A172 (cell line): Measurements from ENCODE around the gene LCE6A. TPM values are rescaled to one million over a fixed set of nuclear protein-coding genes. Genes with fewer than 3 reads are reported as not detected.
A peak's percentile ranks its signal among the peaks of the same experiment; 100 is the strongest.

Source experiments
- DNase-seq: peaks from one replicate; pipeline ENCODE4 v3.0.0-alpha.2; 2015; ENCODE audit warnings: low spot score
- total RNA-seq: library from RNA; depleted of rRNA; stranded (reverse); fragments of >200 nt; shearing (Covaris generic); gene quantifications from 2 replicates; pipeline ENCODE4 v1.2.3, GENCODE V29; 2014; rRNA removed

LCE6A gene
- total RNA-seq, 1 experiment from 2014 or later: not detected

DNA sequence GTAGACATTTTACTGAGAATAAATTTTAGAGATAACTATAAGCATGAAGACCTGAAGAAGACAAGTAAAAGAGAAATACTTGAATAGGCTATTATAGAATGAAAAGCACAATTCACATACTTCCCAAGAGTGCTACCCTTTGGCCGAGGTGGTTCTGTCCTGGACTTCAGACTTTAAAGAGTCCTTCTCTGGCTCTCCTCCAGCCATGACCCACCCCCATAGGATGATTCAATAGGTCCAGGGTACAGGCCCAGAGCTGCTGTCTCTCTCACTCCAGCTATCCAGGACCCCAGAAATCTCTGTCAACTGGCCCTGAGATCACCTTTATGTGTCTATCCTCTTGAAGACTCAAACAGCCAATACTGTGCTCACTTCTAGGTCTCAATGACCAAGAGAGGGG is 34.2 kb downstream of the LCE6A start:
- no peak for DNase-seq

DNA sequence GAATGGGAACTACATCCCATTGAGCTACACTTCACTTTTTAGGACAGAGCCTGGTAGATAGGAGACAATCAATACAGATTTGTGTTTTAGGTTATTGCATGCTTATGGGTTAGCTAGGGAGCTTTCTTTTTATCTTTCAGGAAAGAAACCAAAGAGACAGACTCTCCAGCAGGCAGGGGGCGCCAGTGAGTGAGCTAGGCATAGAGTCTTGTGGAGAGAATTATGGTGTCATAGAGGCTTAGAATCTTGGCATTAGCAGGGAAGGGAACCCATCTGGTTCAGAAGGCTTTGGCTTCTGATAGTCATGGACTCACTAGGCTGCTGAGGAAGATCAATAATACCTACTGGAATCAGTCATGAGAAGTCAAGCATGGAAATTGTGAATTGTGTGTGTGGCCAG is 35.4 kb downstream of the LCE6A start, which contains the start of gene SMCP:
Gene SMCP, plus strand, starts transcription at position 281 of the 400 bp plus-strand sequence. CDS start 6,101 bp downstream, outside the sequence.
- DNase-seq: peak; percentile 13

DNA sequence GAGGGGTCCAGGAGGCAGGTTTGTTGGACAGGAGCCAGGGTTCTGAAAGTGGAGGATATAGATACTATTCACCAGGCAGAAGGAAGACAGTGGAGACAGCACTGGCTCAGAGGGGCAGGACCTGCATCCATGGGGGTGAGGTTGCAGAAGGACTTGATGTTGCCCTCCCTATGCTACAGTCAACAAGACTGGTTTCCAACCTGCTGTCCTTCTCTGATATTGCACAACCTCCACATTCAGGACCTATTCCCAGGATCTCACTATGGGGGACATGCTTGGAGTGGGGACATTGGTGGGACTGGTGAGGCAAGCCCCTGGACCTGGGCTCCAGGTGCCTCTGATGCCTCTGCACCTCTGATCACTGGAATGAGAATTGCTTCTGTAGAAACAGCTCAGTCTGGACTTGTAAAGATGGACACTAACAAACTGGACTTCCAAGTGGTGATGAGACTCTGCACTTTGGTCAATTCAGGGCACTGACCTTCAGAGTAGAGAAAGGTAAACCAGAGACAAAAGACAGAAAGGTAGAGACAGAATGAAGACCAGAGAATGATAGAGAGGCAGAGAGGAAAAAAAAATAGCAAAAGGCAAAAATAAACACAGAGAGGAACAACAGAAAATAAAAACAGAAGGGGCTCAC is 37.0 kb downstream of the LCE6A start:
- DNase-seq: no peak

DNA sequence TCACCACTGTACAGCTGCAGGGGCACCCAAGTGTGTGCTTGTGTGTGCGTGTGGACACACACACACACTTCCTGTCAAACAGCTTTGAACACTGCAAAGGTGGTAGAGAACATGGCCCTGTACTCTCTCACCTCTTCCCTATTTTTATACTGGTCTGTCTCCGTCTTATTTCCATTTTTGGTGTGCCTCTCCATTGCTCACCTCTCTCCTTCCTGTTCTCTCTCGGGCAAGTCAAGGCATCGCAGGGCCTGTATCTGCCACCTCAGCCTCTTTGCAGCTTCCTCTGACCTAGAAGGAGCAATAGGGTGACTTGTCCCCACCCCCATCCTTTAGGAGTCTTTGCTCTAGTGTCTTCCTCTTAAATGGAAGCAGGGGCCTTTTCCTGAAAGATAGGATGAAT is 37.7 kb downstream of the LCE6A start:
- no peak for DNase-seq

DNA sequence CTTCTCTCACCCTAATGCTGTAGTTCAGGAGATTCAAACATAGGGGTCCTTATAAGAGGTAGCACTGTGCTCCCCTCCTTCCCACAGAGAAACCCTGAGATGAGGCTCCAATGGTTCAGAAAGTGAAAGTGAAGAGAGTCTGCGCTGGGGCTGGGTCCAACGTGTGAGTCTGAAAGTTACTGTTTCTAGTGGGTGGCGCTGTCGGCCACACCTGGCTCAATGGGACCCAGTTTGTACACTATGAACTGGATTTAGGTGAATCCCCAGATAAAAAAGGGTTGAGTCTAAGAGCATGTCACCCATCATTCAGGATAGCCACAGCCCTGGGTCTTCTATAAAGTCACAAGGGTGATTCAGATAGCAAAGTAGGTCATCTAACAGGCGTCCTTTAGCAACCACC is 38.3 kb downstream of the LCE6A start:
- DNase-seq: no peak

DNA sequence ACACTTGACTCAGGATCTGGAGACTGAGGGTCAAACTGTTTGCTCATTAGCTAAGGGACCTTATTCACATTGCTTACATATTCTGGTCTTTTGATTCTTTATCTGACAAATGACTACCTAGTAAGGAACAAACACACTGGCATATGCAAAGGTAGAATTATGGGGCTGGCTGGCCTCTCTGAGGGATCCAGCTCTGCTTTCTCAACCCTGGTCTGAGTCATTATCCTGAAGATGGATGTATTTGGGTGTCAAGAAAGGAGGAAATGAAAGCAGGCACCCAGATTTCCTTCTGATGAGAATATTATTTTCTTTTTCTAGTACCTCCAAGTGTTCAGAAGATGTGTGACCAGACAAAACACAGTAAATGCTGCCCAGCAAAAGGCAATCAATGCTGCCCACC is 41.4 kb downstream of the LCE6A start:
- DNase-seq: no peak

DNA sequence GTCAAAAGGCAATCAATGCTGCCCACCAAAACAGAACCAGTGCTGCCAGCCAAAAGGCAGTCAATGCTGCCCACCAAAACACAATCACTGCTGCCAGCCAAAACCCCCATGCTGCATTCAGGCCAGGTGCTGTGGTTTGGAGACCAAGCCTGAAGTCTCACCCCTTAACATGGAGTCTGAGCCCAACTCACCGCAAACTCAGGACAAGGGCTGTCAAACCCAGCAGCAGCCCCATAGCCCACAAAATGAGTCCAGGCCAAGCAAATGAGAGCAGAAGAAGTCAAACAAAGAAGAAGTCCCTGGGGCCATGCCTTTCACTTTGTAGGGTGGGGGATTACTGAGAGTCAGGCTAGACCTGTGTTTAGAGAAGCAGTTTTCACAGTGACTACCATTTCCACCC is 41.9 kb downstream of the LCE6A start:
- DNase-seq: no peak

DNA sequence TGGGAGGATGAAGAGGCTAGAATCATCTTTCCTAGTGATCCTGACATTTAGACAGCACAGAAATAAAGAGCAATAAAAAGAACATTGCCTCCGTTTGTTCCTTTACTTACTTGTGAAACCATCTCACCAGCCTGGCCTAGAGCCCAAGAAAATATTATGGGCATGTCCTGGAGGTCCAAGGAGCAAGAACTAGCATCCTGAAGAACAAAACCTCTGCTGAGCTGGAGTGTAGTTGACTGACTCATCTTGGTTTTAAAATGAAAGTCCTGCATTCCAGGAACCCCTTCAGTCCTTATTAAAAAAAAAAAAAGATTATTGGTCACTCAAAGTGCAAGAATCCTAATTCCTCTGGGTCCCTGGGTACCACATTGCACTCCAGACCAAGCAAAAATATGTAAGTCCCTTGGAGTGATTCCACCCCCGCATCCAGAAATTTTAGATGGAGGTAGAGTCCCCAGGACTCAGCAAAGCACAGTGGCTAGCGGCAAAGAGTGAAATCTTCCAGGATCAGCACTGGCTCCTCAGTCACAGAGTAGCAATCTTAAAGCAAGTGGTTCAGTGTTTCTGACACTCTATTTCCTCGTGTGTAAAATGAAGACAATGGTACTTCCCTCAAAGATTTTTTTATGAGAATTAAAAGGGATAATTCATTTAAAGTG is 42.4 kb downstream of the LCE6A start:
- DNase-seq: peak; percentile 22

DNA sequence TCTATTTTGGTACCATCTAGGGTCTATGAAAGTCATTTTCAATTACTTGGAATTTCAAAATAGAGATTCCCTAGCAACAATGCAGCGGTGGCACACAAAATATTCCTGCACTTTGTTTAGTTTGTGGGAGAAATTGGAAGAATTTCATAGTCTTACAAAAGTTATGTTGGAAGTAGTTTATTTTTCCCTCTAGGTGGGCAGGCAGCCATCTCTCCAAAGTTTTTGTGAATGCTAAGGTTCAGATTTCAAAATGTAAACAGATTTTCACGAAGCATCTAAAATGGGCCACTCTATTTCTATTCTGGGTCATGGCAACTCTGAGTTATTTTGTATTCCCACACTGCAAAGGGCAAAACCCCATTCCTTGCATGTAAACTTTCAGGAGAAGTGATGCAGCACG is 43.4 kb downstream of the LCE6A start:
- no peak for DNase-seq

DNA sequence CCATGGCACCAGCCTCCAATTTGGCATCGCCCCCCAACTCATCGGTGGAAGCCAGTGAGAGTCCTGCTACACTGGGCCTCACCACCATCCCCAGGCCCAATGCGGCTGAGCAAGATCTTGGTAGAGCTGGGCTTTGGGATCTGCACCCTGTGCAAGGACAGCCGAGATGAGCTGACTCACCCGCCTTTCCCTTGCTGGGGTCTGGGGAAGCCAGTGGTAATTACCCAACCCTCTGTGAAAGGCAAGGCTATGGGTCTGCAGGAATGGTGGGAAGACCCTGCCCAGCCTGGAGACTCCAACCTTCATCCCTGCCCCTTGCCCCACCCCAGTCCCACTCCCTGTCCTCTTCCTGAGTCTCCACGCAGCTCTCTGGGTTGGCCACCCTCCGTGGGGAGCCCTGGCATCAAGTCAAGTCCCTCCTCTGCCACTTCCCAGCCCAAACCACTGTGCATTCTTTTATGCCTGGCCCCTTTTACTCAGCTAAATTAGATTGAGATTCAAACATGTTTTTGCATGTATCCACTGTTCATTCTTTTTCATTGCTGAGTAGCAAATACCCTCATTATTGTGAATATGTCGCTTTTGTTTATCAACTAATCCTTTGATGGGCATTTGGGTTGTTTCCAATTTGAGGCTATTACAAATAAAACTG is 44.2 kb downstream of the LCE6A start:
- DNase-seq: no peak

DNA sequence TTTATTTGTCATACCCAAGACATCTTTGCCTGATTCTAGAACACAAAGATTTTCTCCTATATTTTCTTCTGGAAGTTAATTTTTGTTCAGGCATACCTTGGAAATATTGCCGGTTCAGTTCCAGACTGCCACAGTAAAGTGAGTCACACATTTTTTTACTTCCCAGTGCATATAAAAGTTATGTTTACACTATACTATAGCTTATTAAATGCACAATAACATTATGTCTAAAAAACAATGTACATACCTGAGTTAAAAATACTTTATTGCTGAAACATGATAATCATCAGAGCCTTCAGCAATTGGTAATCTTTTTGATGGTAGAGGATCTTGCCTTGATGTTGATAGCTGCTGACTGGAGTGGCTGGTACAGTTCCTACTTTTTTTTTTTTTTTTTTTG is 45.5 kb downstream of the LCE6A start:
- no peak for DNase-seq

Other genes starting within 250 kb of the LCE6A start
- not detected in 2 replicates for gene LCE3C, start 242.6 kb upstream of the LCE6A start, total RNA-seq
- not detected in 2 replicates for gene LCE3B, start 229.0 kb upstream of the LCE6A start, total RNA-seq
- not detected in 2 replicates for gene LCE3A, start 219.8 kb upstream of the LCE6A start, total RNA-seq
- gene LCE2D, start 179.5 kb upstream of the LCE6A start, total RNA-seq: not detected in 2 replicates
- not detected in 2 replicates for gene LCE2C, start 167.6 kb upstream of the LCE6A start, total RNA-seq
- gene LCE2B, start 156.7 kb upstream of the LCE6A start, total RNA-seq: not detected in 2 replicates
- not detected in 2 replicates for gene LCE2A, start 144.5 kb upstream of the LCE6A start, total RNA-seq
- gene LCE4A, start 134.7 kb upstream of the LCE6A start, total RNA-seq: not detected in 2 replicates
- gene KPRP, start 84.8 kb upstream of the LCE6A start, total RNA-seq: not detected in 2 replicates
- not detected in 2 replicates for gene LCE1F, start 67.7 kb upstream of the LCE6A start, total RNA-seq
- not detected in 2 replicates for gene LCE1E, start 56.6 kb upstream of the LCE6A start, total RNA-seq
- gene LCE1D, start 46.1 kb upstream of the LCE6A start, total RNA-seq: not detected in 2 replicates
- not detected in 2 replicates for gene LCE1C, start 36.2 kb upstream of the LCE6A start, total RNA-seq
- not detected in 2 replicates for gene LCE1B, start 30.9 kb upstream of the LCE6A start, total RNA-seq
- not detected in 2 replicates for gene LCE1A, start 15.4 kb upstream of the LCE6A start, total RNA-seq
- gene LCE7A, start 17.1 kb downstream of the LCE6A start, total RNA-seq: not detected in 2 replicates
- gene SMCP, start 35.5 kb downstream of the LCE6A start, total RNA-seq: not detected in 2 replicates
- not detected in 2 replicates for gene IVL, start 65.7 kb downstream of the LCE6A start, total RNA-seq
- not detected in 2 replicates for gene SPRR5, start 104.3 kb downstream of the LCE6A start, total RNA-seq
- gene SPRR4, start 127.8 kb downstream of the LCE6A start, total RNA-seq: not detected in 2 replicates
- not detected in 2 replicates for gene SPRR1A, start 141.2 kb downstream of the LCE6A start, total RNA-seq
- gene SPRR3, start 158.9 kb downstream of the LCE6A start, total RNA-seq: not detected in 2 replicates
- not detected in 2 replicates for gene SPRR1B, start 188.3 kb downstream of the LCE6A start, total RNA-seq
- gene SPRR2D, start 198.3 kb downstream of the LCE6A start, total RNA-seq: not detected in 2 replicates
- gene SPRR2A, start 214.7 kb downstream of the LCE6A start, total RNA-seq: not detected in 2 replicates
- gene SPRR2B, start 228.8 kb downstream of the LCE6A start, total RNA-seq: not detected in 2 replicates